ACHN (cell line): Measurements from ENCODE around the gene PTOV1.

Source experiments
- DNase-seq: peaks from one replicate; pipeline ENCODE4 v3.0.0-alpha.2; 2015
- in situ Hi-C: cut with HindIII; loops from 2 replicates; pipeline ENCODE4 v1.10.0; 2017; ENCODE audit warnings: low sequenced_read_pairs, low pct_ligation_motif_present, low pct_unique_long_range_greater_than_20kb

Gene PTOV1

DNA sequence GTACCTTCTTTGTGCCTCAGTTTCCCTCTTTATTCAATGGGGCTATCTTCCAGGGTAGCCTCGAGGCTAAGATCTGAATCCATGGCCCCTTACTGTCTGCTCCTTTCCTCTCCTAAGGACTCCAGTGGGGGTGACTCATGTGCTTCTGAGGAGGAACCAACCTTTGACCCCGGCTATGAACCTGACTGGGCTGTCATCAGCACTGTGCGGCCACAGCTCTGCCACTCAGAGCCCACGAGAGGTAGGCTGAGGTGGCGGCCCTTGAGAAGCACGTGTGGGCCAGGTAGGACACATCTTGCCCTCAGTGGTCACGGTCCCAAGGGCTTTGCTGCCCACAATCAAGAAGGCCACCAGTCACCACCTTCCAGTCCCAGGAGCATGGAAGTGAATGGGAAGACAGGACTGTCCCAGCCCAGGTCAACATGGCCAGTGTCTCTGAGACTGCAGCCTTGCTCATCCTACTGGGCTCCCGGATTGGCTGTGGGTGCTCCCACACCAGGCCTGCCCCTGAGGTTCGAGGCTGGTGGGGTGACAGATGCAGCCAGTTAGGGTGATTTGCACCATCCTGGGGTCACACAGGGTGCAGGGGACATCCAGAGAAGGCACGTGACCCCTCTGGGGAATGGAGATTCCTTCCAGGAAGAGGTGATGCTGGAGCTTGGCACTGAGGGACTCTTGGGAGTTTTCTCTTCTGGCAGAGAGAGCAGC is 29.4 kb downstream of the PTOV1 start:
- in situ Hi-C loops: no loop called here

DNA sequence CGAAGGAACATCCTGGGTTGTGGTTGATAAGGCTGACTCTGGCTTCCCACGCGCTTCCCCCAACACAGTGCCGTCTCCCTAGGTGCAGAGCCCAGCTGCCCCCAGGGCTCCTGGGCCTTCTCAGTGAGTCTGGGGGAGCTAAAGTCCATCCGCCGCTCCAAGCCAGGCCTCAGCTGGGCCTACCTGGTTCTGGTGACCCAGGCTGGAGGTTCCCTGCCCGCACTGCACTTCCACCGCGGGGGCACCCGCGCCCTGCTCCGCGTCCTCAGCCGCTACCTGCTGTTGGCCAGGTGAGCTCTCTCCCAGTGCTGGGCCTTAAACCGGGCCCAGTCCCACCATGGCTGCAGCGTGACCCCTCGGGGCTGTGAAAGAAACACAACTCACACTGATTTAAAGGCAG is 30.2 kb downstream of the PTOV1 start:
- in situ Hi-C loops: no loop called here
- no peak for DNase-seq

More for the DNA sequence above, 29.4 kb downstream of the PTOV1 start:
- DNase-seq: no peak

- DNase-seq: no peak
- in situ Hi-C loops: no loop called here
These were observed 30.9 kb downstream of the PTOV1 start for GRCh38 chr19:49881672-49882394.

- in situ Hi-C loops: no loop called here
- no peak for DNase-seq
These were observed 31.7 kb downstream of the PTOV1 start for GRCh38 chr19:49882643-49883042.

DNA sequence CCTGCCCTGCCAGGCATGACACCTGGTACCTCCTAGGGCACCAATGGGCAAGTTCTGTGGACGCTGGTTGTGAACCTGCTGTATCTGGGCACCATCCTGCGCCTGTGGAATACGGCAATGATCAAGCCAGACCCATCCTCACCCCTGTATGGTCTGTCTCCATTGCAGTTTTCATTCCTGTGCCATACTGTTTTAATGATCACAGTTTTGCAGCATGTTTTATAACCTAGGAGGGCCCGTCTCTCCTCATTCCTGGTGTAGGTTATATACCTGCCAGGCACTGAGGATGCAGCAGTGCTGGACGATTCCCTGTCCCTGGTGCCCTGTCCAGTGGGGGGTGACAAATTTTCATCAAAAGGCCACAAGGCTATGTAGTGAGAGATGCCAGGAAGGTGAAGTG is 32.1 kb downstream of the PTOV1 start:
- DNase-seq: no peak
- in situ Hi-C loops: no loop called here

GRCh38 chr19:49884109-49884508 is 33.1 kb downstream of the PTOV1 start:
- in situ Hi-C loops: no loop called here
- no peak for DNase-seq

DNA sequence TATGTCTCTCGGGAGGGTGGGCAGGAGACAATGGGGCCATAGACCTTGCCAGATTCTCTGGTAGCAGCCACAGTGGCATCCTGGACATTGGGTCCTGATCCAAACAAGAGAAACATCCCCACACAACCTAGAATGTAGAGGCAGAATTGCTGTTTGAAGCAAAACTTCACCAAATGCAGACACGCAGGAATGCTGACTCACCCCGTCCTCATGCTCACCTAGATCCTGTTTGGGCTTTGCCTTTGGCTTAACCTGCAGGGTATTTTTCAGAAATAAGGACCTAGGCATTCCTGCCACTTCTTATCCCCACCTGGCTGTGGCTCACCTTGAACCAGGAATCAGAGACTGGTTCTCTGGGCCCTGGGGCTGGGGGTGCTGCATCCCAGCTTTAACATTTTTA is 33.8 kb downstream of the PTOV1 start:
- in situ Hi-C loops: no loop called here
- DNase-seq: no peak

GRCh38 chr19:49887037-49887664 is 36.2 kb downstream of the PTOV1 start:
- in situ Hi-C loops: no loop called here
- no peak for DNase-seq

- no peak for DNase-seq
These were observed 36.9 kb downstream of the PTOV1 start for GRCh38 chr19:49887665-49888509.

GRCh38 chr19:49888510-49888824 is 37.5 kb downstream of the PTOV1 start:
- DNase-seq: no peak
- in situ Hi-C loops: no loop called here

More at GRCh38 chr19:49887665-49888509, 36.9 kb downstream of the PTOV1 start:
- in situ Hi-C loops: no loop called here

DNA sequence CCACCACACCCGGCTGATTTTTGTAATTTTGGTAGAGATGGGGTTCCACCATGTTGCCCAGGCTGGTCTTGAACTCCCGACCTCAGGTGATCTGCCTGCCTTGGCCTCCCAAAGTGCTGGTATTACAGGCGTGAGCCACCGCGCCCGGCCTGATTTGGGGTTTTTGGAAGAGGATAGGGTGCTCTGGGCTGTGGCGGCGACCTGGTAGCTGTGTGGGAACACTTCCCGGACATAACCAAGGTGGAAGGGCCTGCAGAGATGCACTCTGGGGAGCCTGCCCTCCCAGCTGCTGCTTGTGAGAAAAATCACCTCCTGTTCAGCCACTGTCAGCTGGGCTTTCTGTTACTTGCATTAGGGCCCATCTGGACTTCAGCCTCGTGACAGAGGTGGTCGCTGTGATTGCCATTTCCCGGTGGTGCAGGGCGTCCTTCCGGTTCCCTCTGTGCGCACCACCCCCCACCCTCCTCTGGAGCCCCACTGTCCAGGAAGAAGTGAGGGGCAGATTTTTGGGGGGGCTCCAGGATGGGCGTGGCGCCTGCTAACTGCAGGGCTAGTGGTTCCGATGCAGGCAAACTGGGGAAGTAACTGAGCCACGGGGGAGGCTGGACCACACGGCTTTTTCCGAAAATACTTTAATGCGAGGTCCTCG is 38.2 kb downstream of the PTOV1 start:
- no peak for DNase-seq
- in situ Hi-C loops: no loop called here

GRCh38 chr19:49889687-49890348 is 38.9 kb downstream of the PTOV1 start:
- no peak for DNase-seq
- in situ Hi-C loops: no loop called here

DNA sequence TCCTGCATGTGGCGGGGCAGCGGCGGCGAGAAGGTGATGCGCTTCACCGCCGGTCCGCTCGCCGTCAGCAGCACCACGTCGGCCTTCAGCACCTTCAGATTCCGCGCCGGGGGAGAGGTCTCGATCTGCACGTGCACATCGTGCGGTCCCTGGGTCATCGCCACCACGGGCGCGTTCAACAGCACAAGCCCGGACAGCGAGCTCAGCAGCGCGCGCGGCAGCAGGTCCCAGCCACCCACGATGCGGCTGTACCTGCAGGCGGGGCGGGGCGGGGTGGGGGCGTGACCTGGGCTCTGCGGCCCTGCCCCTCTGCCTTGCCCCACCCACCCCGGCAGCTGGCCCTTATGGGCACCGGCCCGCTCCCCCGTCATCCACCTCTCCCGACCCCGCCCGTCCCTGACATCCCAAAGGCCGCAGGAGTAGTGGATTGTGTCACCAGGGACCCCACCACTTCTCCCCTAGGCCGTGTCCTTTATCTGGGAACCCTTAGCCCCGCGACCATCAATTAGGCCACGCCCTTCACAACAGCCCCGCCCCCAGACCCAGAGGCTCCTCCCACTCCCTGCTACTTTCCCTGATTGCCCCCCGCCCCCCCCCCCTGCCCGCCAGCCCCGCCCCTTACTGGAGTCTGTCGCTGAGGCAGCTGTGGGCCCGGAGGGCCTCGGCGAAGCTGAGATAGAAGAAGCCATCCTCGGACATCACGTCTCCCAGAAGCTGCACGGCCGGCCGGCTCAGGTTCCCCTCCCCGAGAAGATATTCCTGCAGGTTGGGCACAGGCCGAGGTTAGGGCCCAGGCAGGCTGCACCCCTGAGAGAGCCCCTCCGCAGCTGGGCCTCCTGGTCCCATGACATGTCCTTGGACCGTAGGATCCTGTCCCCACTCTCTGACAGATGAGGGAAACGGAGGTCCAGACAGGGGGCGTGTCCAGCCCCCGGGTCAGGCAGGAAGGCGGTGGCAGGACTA is 39.7 kb downstream of the PTOV1 start:
- no peak for DNase-seq
- in situ Hi-C loops: no loop called here

- in situ Hi-C loops: no loop called here
- DNase-seq: no peak
These were observed 40.4 kb downstream of the PTOV1 start for GRCh38 chr19:49891393-49891792.

DNA sequence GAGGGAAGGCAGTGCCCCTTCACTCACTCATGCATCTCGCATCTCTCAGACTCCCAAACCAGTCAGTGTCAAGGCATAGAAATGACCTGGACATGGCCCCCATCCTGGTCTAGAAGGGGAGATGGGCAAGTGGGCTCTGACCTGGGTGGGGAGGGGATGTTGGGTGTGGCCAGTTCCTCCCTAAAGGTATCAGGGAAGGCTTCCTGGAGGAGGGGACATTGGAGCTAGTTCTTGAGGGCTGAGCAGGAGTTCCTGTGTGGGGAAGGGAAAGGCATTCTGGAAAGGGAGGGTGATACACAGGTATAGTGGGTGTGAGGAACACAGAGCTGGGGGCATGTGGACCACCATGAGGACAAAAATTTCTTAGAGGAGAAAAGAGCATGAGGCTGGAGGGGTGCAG is 41.8 kb downstream of the PTOV1 start:
- in situ Hi-C loops: no loop called here
- DNase-seq: no peak

- in situ Hi-C loops: no loop called here
- no peak for DNase-seq
These were observed 43.2 kb downstream of the PTOV1 start for GRCh38 chr19:49894011-49894664.
